SK-N-SH (cell line): ENCODE measurements around the gene PLCXD1.

Experiments
- NRF1 ChIP-seq: IDR thresholded peaks from 2 replicates; pipeline ENCODE4 v1.6.1; 2012; ENCODE audit warnings: low read depth, mild to moderate bottlenecking, low read length
- POLR2AphosphoS5 ChIP-seq: IDR thresholded peaks from 2 replicates; pipeline ENCODE4 v1.6.1; 2012; ENCODE audit warnings: low read depth, low read length
- RAD21 ChIP-seq: IDR thresholded peaks from 2 replicates; pipeline ENCODE4 v1.6.1; 2012; ENCODE audit warnings: mild to moderate bottlenecking, low read length
- RCOR1 ChIP-seq: fragments of 150-350 bp; IDR thresholded peaks from 2 replicates; pipeline ENCODE4 v1.6.1; 2017; ENCODE audit warnings: antibody characterized with exemption, low read length
- SMC3 ChIP-seq: IDR thresholded peaks from 2 replicates; pipeline ENCODE4 v1.6.1; 2012; ENCODE audit warnings: low read depth, low read length, improper control_type of control experiment
- TAF1 ChIP-seq: IDR thresholded peaks from 2 replicates; pipeline ENCODE4 v1.6.1; 2012; ENCODE audit warnings: low read depth, mild to moderate bottlenecking, low read length, moderate library complexity, borderline replicate concordance
- YY1 ChIP-seq: IDR thresholded peaks from 2 replicates; pipeline ENCODE4 v1.4.0; 2012; ENCODE audit warnings: low read depth, mild to moderate bottlenecking
- TF ChIP-seq, protein P1 (sequence below): IDR thresholded peaks from 2 replicates; pipeline ENCODE4 v1.4.0; 2012; ENCODE audit warnings: low read depth
- TF ChIP-seq, protein P2 (sequence below): fragments of 200-600 bp; sonication (generic); IDR thresholded peaks from 2 replicates; pipeline ENCODE4 v1.6.1; 2017; ENCODE audit warnings: antibody characterized with exemption, mild to moderate bottlenecking, moderate library complexity

GRCh38 chrX:347351-348117, 66.4 kb downstream of the PLCXD1 start:
- TF ChIP-seq, protein P1, sequence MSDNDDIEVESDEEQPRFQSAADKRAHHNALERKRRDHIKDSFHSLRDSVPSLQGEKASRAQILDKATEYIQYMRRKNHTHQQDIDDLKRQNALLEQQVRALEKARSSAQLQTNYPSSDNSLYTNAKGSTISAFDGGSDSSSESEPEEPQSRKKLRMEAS, result no peak
- TF ChIP-seq SMC3 (no peak), NRF1 (no peak), YY1 (no peak), POLR2AphosphoS5 (no peak), TAF1 (no peak), RAD21 (no peak), RCOR1 (no peak)
- TF ChIP-seq, protein P2, sequence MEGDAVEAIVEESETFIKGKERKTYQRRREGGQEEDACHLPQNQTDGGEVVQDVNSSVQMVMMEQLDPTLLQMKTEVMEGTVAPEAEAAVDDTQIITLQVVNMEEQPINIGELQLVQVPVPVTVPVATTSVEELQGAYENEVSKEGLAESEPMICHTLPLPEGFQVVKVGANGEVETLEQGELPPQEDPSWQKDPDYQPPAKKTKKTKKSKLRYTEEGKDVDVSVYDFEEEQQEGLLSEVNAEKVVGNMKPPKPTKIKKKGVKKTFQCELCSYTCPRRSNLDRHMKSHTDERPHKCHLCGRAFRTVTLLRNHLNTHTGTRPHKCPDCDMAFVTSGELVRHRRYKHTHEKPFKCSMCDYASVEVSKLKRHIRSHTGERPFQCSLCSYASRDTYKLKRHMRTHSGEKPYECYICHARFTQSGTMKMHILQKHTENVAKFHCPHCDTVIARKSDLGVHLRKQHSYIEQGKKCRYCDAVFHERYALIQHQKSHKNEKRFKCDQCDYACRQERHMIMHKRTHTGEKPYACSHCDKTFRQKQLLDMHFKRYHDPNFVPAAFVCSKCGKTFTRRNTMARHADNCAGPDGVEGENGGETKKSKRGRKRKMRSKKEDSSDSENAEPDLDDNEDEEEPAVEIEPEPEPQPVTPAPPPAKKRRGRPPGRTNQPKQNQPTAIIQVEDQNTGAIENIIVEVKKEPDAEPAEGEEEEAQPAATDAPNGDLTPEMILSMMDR, result no peak
